GM12878 (cell line): ENCODE measurements around the gene HLA-DRA. TPM values are rescaled to one million over a fixed set of nuclear protein-coding genes. Genes with fewer than 3 reads are reported as not detected.

Experiments
- ATAC-seq: fragments of 200-7000 bp; cut with Tn5 transposase; 3 replicates; pipeline ENCODE4 v1.9.1; 2020; ENCODE audit warnings: mild to moderate bottlenecking, moderate library complexity
- BruUV-seq: library from RNA; stranded (reverse); fragments of 400-500 nt; replicated peaks from 2 replicates; lab custom pipeline; 2021; lab: Mats Ljungman, UMichigan
- CTCF ChIA-PET: fragments of 300-600 bp; sonication (Branson Sonifier 250); formaldehyde crosslinking; extraction: SDS; loops from one replicate; lab custom pipeline; 2021; ENCODE audit warnings: inconsistent platforms; lab: Yijun Ruan, JAX
- POLR2A ChIA-PET: fragments of 350-600 bp; formaldehyde crosslinking; extraction: SDS; loops from one replicate; lab custom pipeline; 2021; ENCODE audit warnings: inconsistent platforms; lab: Charles Lee
- RAD21 ChIA-PET: fragments of 300-600 bp; sonication (Branson Sonifier 250); formaldehyde crosslinking; loops from one replicate; lab custom pipeline; 2023; ENCODE audit warnings: antibody characterized with exemption; ENCODE audit not compliant: unreplicated experiment; lab: Charles Lee
- SMC1A ChIA-PET: fragments of 300-600 bp; sonication (Branson Sonifier 250); formaldehyde crosslinking; loops from one replicate; lab custom pipeline; 2023; ENCODE audit not compliant: unreplicated experiment, uncharacterized antibody; lab: Charles Lee
- DNase-seq: peaks from one replicate; pipeline ENCODE4 v3.0.0-alpha.2; 2011; ENCODE audit warnings: low read depth, low spot score
- FAIRE-seq: peaks from 3 replicates; lab custom pipeline; 2011; peaks lifted over from hg19 to GRCh38; lab: Jason Lieb, UNC
- H2AFZ ChIP-seq: 2 replicates; pipeline ENCODE4 v1.6.0; 2011; ENCODE audit warnings: low read depth, low read length, control low read depth; ENCODE audit not compliant: control insufficient read depth
- H3K27ac ChIP-seq: 2 replicates; pipeline ENCODE4 v1.5.1; 2011; ENCODE audit warnings: control low read depth; ENCODE audit not compliant: control insufficient read depth, insufficient read depth
- H3K27me3 ChIP-seq, 2 experiments: replicated peaks in 1 of 2; 2 replicates each; pipeline versions ENCODE4 v1.6.0 to v1.6.1; 2011; ENCODE audit warnings: low read length in 1 of 2; ENCODE audit not compliant: control insufficient read depth in 2 of 2, insufficient read depth in 2 of 2
- H3K36me3 ChIP-seq, 2 experiments: 2 replicates each; pipeline ENCODE4 v1.5.1; 2011; ENCODE audit warnings: low read length in 1 of 2; ENCODE audit not compliant: control insufficient read depth in 2 of 2, insufficient read depth in 2 of 2
- H3K4me1 ChIP-seq: 2 replicates; pipeline ENCODE4 v1.6.1; 2011; ENCODE audit warnings: mild to moderate bottlenecking, low read length, moderate library complexity, mixed read lengths; ENCODE audit not compliant: control insufficient read depth, insufficient read depth
- H3K4me2 ChIP-seq: 2 replicates; pipeline ENCODE4 v1.6.0; 2011; ENCODE audit warnings: control low read depth; ENCODE audit not compliant: control insufficient read depth, insufficient read depth
- H3K4me3 ChIP-seq: fragments of 200-600 bp; sonication (generic); 2 replicates; pipeline ENCODE4 v1.5.1; 2016
- H3K79me2 ChIP-seq: 2 replicates; pipeline ENCODE4 v1.6.0; 2011; ENCODE audit warnings: low read length; ENCODE audit not compliant: control insufficient read depth, insufficient read depth
- H3K9ac ChIP-seq: 2 replicates; pipeline ENCODE4 v1.8.0; 2011; ENCODE audit warnings: low read length, control low read depth, mixed read lengths; ENCODE audit not compliant: control insufficient read depth, insufficient read depth
- H3K9me3 ChIP-seq: replicated peaks from 3 replicates; pipeline ENCODE4 v1.5.1; 2011; ENCODE audit warnings: mild to moderate bottlenecking, low read length; ENCODE audit not compliant: control insufficient read depth, insufficient read depth
- H4K20me1 ChIP-seq: 2 replicates; pipeline ENCODE4 v1.6.0; 2011; ENCODE audit not compliant: control insufficient read depth, insufficient read depth
- BACH1 ChIP-seq: fragments of 450-650 bp; IDR thresholded peaks from 2 replicates; pipeline ENCODE4 v1.6.1; 2017; ENCODE audit warnings: mild to moderate bottlenecking, borderline replicate concordance
- BHLHE40 ChIP-seq, 2 experiments: fragments of 450-650 bp in 1 of 2; IDR thresholded peaks; 2 replicates each; pipeline ENCODE4 v1.6.1; 2011 to 2017; ENCODE audit warnings: low read depth in 2 of 2, borderline replicate concordance in 1 of 2, improper control_type of control experiment in 1 of 2, low read length in 1 of 2, mild to moderate bottlenecking in 1 of 2
- CHD2 ChIP-seq: IDR thresholded peaks from 2 replicates; pipeline ENCODE4 v1.6.1; 2011; ENCODE audit warnings: low read depth, low read length, improper control_type of control experiment, borderline replicate concordance
- FOXM1 ChIP-seq: IDR thresholded peaks from 2 replicates; pipeline ENCODE4 v1.6.1; 2012; ENCODE audit warnings: low read depth, mild to moderate bottlenecking, inconsistent platforms, low read length, moderate library complexity
- IKZF2 ChIP-seq, 2 experiments: fragments of 450-650 bp; IDR thresholded peaks; 2 replicates each; pipeline ENCODE4 v1.6.1; 2017; ENCODE audit warnings: mild to moderate bottlenecking in 2 of 2, moderate library complexity in 2 of 2
- IRF4 ChIP-seq: IDR thresholded peaks from 2 replicates; pipeline ENCODE4 v1.6.1; 2011; ENCODE audit warnings: low read depth, low read length
- LARP7 ChIP-seq: fragments of 450-650 bp; IDR thresholded peaks from 2 replicates; pipeline ENCODE4 v1.6.1; 2017; ENCODE audit warnings: mild to moderate bottlenecking
- NKRF ChIP-seq: fragments of 450-650 bp; conservative IDR thresholded peaks from 2 replicates; pipeline ENCODE4 v1.6.1; 2017; ENCODE audit warnings: mild to moderate bottlenecking, moderate library complexity
- NR2F1 ChIP-seq: fragments of 450-650 bp; conservative IDR thresholded peaks from 2 replicates; pipeline ENCODE4 v1.6.1; 2017; ENCODE audit warnings: mild to moderate bottlenecking
- SMC3 ChIP-seq: IDR thresholded peaks from 2 replicates; pipeline ENCODE4 v1.6.1; 2011; ENCODE audit warnings: low read length, improper control_type of control experiment, borderline replicate concordance
- SPI1 ChIP-seq: IDR thresholded peaks from 2 replicates; pipeline ENCODE4 v1.6.1; 2011; ENCODE audit warnings: low read depth, mild to moderate bottlenecking, low read length, moderate library complexity, borderline replicate concordance; ENCODE audit not compliant: insufficient read depth
- SRF ChIP-seq, 2 experiments: IDR thresholded peaks; 2 replicates each; pipeline ENCODE4 v1.6.1; 2011; ENCODE audit warnings: low read depth in 2 of 2, low read length in 2 of 2, mild to moderate bottlenecking in 1 of 2, moderate library complexity in 1 of 2
- STAT1 ChIP-seq: fragments of 450-650 bp; conservative IDR thresholded peaks from 2 replicates; pipeline ENCODE4 v1.6.1; 2014; ENCODE audit warnings: antibody characterized with exemption, mild to moderate bottlenecking
- ZNF207 ChIP-seq: fragments of 450-650 bp; IDR thresholded peaks from 2 replicates; pipeline ENCODE4 v1.6.1; 2014; ENCODE audit warnings: antibody characterized with exemption, mild to moderate bottlenecking, borderline replicate concordance
- WGBS: methylation state at CpG from one replicate; pipeline ENCODE4 v1.1.6; 2016; ENCODE audit warnings: low lambda C conversion rate; ENCODE audit not compliant: insufficient replicate concordance, insufficient coverage; ENCODE audit errors: missing lambda C conversion rate; 5-methylcytosine and 5-hydroxymethylcytosine counted together
- in situ Hi-C: fragments of 300-500 bp; cut with MboI; formaldehyde crosslinking; loops from 9 replicates; pipeline ENCODE4 v1.14.3; 2018; ENCODE audit warnings: mixed read lengths
- intact Hi-C: fragments of 100-400 bp; cut with micrococcal nuclease; formaldehyde crosslinking; loops from one replicate; pipeline ENCODE4 v1.14.2; 2022; ENCODE audit not compliant: unreplicated experiment
- polyA plus RNA-seq, 11 experiments: library from polyadenylated mRNA; depleted of rRNA in 4 of 11; unstranded in 6 of 11; stranded (reverse) in 5 of 11; fragments of >200 nt; fragmentation: Nextera tagmentation in 4 of 11; fragmentation: Illumina TruSeq in 1 of 11; extraction: Ambion mirVana in 4 of 11; extraction: Trizol in 1 of 11; gene quantifications; 1 replicate in 1 of 11; 2 replicates in 10 of 11; pipeline versions ENCODE4 v1.2.1 to v1.2.3, GENCODE V29; 2011 to 2016; ENCODE audit warnings: inconsistent platforms in 2 of 11, missing spikeins in 2 of 11, low read depth in 1 of 11
- total RNA-seq, 4 experiments: library from RNA; depleted of rRNA in 3 of 4; stranded (reverse); fragments of >200 nt in 3 of 4; fragmentation: Illumina TruSeq in 1 of 4; extraction: Trizol in 1 of 4; gene quantifications; 2 replicates each; pipeline versions ENCODE4 v1.2.1 to v1.2.3, GENCODE V29; 2013 to 2021
- TF ChIP-seq, protein P1 (sequence below): fragments of 150-350 bp; IDR thresholded peaks from 2 replicates; pipeline ENCODE4 v1.6.1; 2016; ENCODE audit warnings: low read depth, low read length
- TF ChIP-seq, protein P2 (sequence below): fragments of 450-650 bp; IDR thresholded peaks from 2 replicates; pipeline ENCODE4 v1.6.1; 2016; ENCODE audit warnings: mild to moderate bottlenecking

HLA-DRA gene
- total and polyA plus RNA-seq, 10 of the 15 experiments (the other 5 are each of a cell fraction or from before 2014, with no cell fraction given): 2,040 to 7,093 (median 2,859) TPM

DNA sequence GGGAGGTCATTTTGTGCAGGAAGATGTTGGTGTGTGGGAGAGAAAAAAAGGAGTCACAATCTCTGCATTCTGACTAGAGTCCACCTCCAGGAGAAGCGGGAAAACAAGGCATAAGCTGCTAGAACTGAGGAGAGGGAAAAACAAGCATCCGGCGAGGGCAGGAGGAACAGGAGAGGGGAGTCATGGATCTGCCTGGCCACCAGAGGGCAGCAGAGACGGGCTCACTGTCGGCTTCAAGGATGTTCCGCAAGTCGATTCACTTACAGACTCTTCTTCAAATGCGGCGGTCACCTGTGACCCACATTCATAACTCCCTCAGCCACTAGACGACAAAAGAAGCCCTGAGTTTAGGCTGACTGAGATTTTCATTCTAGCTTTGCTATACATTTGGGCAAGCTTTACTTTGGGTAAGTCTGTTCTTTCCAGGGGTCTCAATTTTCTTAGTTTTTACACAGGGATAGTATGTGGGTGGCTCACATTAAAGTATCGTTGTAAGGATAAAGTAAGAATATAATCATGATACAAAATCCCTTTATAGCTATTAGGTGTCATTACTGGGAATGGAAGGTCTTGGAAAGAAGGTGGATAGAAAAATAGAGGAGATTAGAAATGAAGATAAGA, 26.1 kb upstream of the HLA-DRA start:
- H3K79me2 ChIP-seq: no peaks in the 10 kb centered on the region
- ChIA-PET POLR2A (interaction anchor here (1.4 kb wide), 1 partner anchor 455 kb away, joined by 3 read pairs; no protein-coding TSS in a partner anchor), RAD21 (interaction anchor here (0.6 to 7.5 kb wide), 19 partner anchors 11 to 455 kb away, joined by 3 to 72 read pairs (median 6); no protein-coding TSS in a partner anchor), SMC1A (interaction anchor here (0.6 to 6.5 kb wide), 35 partner anchors 9 to 571 kb away, joined by 3 to 99 read pairs (median 4); partner anchors contain the start of gene TAP2), CTCF (interaction anchor here (0.6 to 11.1 kb wide), 44 partner anchors 10 to 550 kb away, joined by 3 to 200 read pairs (median 4); partner anchors contain the start of genes HLA-DQB1 and TAP2)
- DNase-seq: peak; percentile 40
- no peaks in the 10 kb centered on the region for H4K20me1 ChIP-seq
- peak overlapping the region; percentile 40; the same call in 1 of the 2 replicates for H2AFZ ChIP-seq
- H3K27me3 ChIP-seq: no peaks in the 10 kb centered on the region; a peak in 2 of 4 replicates
- H3K9me3 ChIP-seq: no peaks in the 10 kb centered on the region
- H3K27ac ChIP-seq: no peak overlapping the region
- no peak overlapping the region for H3K9ac ChIP-seq
- no TSS peak for BruUV-seq
- no peaks in the 10 kb centered on the region for H3K36me3 ChIP-seq
- H3K4me2 ChIP-seq: no peak overlapping the region; the same call in 1 of the 2 replicates
- 2% methylated on average over 11 of the region's 11 CpGs for WGBS
- H3K4me1 ChIP-seq: no peaks in the 10 kb centered on the region
- in situ Hi-C loops: loop anchor here (5.0 kb wide), 3 partner anchors 166 to 454 kb away; no protein-coding TSS in a partner anchor
- peak; percentile 96 for FAIRE-seq
- intact Hi-C loops: loop anchor here (1.0 to 5.0 kb wide), 5 partner anchors 168 to 454 kb away; no protein-coding TSS in a partner anchor
- no peak overlapping the region for H3K4me3 ChIP-seq
- peak; percentile 94 for ATAC-seq
- 0 out of 2 replicates have a peak, but pooled peaks have one; percentile 21 for TF ChIP-seq NR2F1
- TF ChIP-seq, protein P1, sequence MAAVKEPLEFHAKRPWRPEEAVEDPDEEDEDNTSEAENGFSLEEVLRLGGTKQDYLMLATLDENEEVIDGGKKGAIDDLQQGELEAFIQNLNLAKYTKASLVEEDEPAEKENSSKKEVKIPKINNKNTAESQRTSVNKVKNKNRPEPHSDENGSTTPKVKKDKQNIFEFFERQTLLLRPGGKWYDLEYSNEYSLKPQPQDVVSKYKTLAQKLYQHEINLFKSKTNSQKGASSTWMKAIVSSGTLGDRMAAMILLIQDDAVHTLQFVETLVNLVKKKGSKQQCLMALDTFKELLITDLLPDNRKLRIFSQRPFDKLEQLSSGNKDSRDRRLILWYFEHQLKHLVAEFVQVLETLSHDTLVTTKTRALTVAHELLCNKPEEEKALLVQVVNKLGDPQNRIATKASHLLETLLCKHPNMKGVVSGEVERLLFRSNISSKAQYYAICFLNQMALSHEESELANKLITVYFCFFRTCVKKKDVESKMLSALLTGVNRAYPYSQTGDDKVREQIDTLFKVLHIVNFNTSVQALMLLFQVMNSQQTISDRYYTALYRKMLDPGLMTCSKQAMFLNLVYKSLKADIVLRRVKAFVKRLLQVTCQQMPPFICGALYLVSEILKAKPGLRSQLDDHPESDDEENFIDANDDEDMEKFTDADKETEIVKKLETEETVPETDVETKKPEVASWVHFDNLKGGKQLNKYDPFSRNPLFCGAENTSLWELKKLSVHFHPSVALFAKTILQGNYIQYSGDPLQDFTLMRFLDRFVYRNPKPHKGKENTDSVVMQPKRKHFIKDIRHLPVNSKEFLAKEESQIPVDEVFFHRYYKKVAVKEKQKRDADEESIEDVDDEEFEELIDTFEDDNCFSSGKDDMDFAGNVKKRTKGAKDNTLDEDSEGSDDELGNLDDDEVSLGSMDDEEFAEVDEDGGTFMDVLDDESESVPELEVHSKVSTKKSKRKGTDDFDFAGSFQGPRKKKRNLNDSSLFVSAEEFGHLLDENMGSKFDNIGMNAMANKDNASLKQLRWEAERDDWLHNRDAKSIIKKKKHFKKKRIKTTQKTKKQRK: no peak
- no peak for TF ChIP-seq CHD2
- 0 out of 2 replicates have a peak, but pooled peaks have one; percentile 29 for TF ChIP-seq FOXM1
- TF ChIP-seq IKZF2 (IDR thresholded peaks at IDR 0.05): peak in 1 of 2 experiments; percentile 10; a peak in 1 of 4 replicates
- no peak for TF ChIP-seq NKRF
- no peak for TF ChIP-seq SRF (IDR thresholded peaks at IDR 0.05; ENCODE audit: low read depth in 2 of 2, low read length in 2 of 2)
- no peak for TF ChIP-seq ZNF207
- peak; percentile 98 for TF ChIP-seq SMC3
- 0 out of 2 replicates have a peak, but pooled peaks have one; percentile 40 for TF ChIP-seq IRF4
- no peak for TF ChIP-seq BACH1
- TF ChIP-seq SPI1: 0 out of 2 replicates have a peak, but pooled peaks have one; percentile 18
- TF ChIP-seq, protein P2, sequence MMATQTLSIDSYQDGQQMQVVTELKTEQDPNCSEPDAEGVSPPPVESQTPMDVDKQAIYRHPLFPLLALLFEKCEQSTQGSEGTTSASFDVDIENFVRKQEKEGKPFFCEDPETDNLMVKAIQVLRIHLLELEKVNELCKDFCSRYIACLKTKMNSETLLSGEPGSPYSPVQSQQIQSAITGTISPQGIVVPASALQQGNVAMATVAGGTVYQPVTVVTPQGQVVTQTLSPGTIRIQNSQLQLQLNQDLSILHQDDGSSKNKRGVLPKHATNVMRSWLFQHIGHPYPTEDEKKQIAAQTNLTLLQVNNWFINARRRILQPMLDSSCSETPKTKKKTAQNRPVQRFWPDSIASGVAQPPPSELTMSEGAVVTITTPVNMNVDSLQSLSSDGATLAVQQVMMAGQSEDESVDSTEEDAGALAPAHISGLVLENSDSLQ: peak; percentile 12; the same call in 1 of the 2 replicates
- 0 out of 4 replicates have a peak, but pooled peaks of 1 of the 2 experiments have one; percentile 4 for TF ChIP-seq BHLHE40 (IDR thresholded peaks at IDR 0.05; ENCODE audit: borderline replicate concordance in 1 of 2, low read depth in 2 of 2, low read length in 1 of 2)
- peak; percentile 24; the same call in 1 of the 2 replicates for TF ChIP-seq LARP7
- TF ChIP-seq STAT1: peak; percentile 68; the same call in 1 of the 2 replicates
